ENCODE measurements around the gene LRMDA.

LRMDA gene

GRCh38 chr10:76015245-76015644 is 583.8 kb downstream of the LRMDA start:
- no peak for DNase-seq (ENCODE audit: low read depth in 1 of 2, low spot score in 1 of 2)

- DNase-seq (ENCODE audit: low read depth in 1 of 2, low spot score in 1 of 2) = no peak
These were observed 585.8 kb downstream of the LRMDA start for GRCh38 chr10:76017026-76017732.

- no peak for DNase-seq (ENCODE audit: low read depth in 1 of 2, low spot score in 1 of 2)
These were observed 586.5 kb downstream of the LRMDA start for GRCh38 chr10:76017733-76018433.

- no peak for DNase-seq (ENCODE audit: low read depth in 1 of 2, low spot score in 1 of 2)
These were observed 589.2 kb downstream of the LRMDA start for GRCh38 chr10:76020630-76021029.

- DNase-seq (ENCODE audit: low read depth in 1 of 2, low spot score in 1 of 2) = no peak
These were observed 590.0 kb downstream of the LRMDA start for GRCh38 chr10:76021398-76021797.

DNA sequence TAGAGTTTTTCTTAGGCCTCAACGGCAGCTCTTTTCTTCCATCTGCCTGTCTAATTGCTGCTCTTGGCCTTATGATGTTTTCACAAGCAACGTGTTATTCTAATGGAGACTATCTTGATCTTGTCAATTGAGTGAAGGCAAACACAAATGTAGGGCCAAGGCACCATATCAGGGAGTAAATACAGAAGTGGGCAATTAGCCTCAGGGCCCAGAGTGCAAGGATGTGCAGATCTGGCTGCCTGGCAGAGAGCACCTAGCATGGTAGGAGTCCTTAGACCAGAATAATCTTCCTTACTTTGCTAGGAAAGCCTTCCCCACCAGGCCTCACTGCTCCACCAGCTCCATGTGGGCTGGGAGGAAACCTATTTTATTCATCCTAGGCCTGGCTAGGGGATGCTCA is 590.9 kb downstream of the LRMDA start:
- DNase-seq (ENCODE audit: low read depth in 1 of 2, low spot score in 1 of 2) = no peak

GRCh38 chr10:76023007-76023406 is 591.6 kb downstream of the LRMDA start:
- no peak for DNase-seq (ENCODE audit: low read depth in 1 of 2, low spot score in 1 of 2)

GRCh38 chr10:76024460-76025123 is 593.2 kb downstream of the LRMDA start:
- no peak for DNase-seq (ENCODE audit: low read depth in 1 of 2, low spot score in 1 of 2)

- DNase-seq (ENCODE audit: low read depth in 1 of 2, low spot score in 1 of 2) = no peak
These were observed 593.7 kb downstream of the LRMDA start for GRCh38 chr10:76025124-76025477.

GRCh38 chr10:76026176-76026771 is 594.9 kb downstream of the LRMDA start:
- no peak for DNase-seq (ENCODE audit: low read depth in 1 of 2, low spot score in 1 of 2)

- DNase-seq (ENCODE audit: low read depth in 1 of 2, low spot score in 1 of 2) = no peak
These were observed 595.5 kb downstream of the LRMDA start for GRCh38 chr10:76026905-76027304.

GRCh38 chr10:76029782-76030181 is 598.4 kb downstream of the LRMDA start:
- DNase-seq (ENCODE audit: low read depth in 1 of 2, low spot score in 1 of 2) = no peak

GRCh38 chr10:76031099-76031498 is 599.7 kb downstream of the LRMDA start:
- no peak for DNase-seq (ENCODE audit: low read depth in 1 of 2, low spot score in 1 of 2)

DNA sequence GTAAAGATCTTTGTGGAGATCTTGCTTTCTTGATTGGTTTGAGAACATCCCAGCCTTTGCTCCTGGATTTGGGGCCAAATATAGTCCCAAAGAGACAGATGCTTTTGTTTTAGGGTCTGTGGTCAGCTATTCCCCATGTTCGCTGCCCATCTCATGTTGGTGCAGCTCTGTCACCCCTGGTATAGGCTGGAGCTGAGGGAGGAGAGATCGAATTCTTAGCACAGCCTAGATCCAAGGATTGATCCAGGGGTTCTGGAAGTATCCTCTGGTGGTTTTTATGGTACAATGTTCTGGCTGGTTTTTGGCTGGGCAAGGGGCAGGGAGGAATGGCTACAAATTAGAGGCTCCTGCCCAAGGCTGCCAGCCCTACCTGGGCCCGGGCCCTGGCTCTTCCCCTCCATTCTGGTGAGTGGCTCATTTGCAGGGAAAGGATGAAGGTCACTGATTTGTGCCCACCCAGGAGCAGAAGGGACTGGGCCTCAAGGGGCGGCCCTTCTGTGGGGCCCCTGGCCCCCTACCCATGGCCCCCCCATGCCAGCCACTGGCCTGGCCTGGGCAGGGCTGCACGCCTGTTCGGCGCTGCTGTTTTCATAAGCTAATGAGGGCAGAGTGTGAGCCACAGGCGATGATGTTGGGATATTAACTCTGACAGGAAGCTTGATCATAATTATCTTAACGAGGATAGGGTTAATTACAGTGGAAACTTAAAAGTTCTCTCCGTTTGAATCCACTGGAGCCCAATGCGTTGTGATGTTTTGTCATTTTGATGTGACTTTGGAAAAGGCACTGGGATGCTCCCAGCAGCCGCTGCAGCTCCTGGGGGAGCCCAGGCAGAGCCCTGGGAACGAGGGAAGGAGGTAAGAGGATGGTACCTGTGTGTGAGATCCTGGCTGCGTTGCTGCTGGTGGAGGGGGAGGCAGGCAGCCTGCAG is 600.6 kb downstream of the LRMDA start:
- DNase-seq (ENCODE audit: low read depth in 1 of 2, low spot score in 1 of 2) = no peak

GRCh38 chr10:76032700-76033039 is 601.2 kb downstream of the LRMDA start:
- no peak for DNase-seq (ENCODE audit: low read depth in 1 of 2, low spot score in 1 of 2)

DNA sequence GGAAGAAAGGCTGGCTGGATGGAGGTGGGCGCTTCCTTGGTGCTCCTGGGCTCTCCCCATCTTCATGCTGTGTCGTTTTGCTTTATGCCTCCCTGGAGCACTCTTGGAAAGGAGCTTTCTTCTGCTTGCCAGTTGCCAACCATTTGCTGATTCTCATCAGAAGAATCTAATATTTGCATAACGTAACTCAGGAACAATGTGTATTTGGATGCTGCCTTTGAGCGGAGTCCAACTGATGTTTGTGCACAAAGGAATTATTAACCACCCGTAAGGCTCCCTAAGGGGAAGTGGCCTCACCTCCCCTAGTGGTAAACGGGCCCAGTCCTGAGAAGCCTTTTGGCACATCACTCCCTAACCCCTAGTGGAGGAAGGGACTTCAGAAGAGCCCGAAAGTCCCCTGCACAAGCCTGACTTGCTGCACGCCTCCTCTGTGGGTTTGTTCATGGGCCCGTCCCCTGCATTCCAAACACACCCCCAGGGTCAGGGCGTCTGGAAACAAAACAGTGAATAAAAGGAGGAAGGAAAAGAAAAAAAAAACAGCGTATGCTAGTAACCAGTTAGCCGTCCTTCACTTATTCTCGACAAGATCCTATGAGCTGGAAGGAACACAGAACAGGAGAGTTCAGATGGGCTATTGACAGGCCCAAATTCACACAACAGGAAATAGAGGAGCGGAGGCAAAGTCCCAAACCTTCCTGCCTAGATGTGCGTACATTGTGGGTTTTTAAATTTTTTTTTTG is 602.2 kb downstream of the LRMDA start:
- no peak for DNase-seq (ENCODE audit: low read depth in 1 of 2, low spot score in 1 of 2)

GRCh38 chr10:76034353-76035205 is 603.2 kb downstream of the LRMDA start:
- DNase-seq (ENCODE audit: low read depth in 1 of 2, low spot score in 1 of 2) = no peak

DNA sequence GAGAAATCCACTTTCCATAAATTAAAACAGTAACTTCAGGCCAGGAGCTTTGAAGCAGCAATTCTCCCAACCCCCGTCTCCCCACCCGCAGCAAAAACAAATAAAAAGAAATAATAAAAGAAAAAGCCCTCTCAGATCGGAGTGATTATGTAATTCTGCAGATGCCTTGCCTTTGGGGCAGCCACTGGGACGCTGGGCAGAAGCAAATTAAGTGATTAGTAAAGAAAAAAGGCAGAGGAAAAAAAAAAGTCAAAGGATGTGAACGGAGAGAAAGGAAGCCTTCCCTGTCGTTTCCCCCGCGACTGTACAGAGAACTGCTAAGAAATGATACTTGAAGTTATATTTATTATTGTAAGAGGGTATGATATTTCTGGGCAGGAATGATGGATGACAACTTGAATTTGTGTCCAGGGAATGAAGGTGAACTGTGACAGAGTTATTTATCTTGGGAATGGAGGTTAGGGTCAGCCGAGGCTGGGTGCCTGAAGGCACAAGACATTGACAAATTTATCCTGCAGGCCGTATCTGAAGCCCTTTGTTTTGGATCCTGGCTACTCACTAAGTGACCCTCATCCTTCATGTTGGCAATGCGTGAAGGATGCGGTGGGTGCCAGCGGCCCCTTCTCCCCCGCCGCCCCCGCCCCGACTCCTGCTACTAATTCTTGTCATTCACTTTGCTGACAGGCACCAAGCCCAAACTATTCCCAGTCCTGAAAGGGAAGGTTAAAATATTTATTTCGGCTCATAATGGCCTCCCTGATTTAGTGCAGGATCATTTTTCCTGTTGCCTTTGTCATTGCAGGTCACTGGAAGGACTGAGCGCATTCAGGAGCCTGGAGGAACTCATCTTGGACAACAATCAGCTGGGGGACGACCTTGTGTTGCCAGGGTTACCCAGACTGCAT is 604.0 kb downstream of the LRMDA start:
- no peak for DNase-seq (ENCODE audit: low read depth in 1 of 2, low spot score in 1 of 2)

All from stimulated activated CD4-positive, alpha-beta T cell treated with anti-CD3 and anti-CD28 coated beads, Interleukin-15, amount 100 ng/mL, for 1 hour (primary cell).